ENCODE results near the gene UNC5B.
"Not testable (repeated sequence)": the region's sequence is repeated elsewhere in the genome, so short reads cannot be mapped to it uniquely, and the experiment has no call there.

UNC5B gene

DNA sequence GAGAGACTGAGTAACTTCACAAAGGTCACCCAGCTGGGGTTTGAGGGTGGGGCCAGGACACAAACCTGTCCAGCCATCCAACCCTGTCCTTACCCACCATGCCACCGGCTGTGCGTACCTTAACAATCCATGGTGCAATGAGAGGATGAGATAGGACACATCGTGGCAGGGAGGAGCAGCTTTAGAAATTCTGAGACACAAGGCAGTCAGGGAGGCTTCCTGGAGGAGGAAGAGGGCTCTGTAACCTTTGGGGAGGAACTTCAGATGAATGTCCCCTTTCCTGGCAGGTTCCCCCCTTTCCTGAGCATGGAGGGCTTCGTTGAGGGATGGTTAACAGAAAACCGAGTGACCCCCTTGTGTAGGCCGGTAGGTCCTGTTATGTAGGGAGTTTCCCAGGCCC is 71.0 kb downstream of the UNC5B start:
- no peak for DNase-seq (ENCODE audit: low spot score)

DNA sequence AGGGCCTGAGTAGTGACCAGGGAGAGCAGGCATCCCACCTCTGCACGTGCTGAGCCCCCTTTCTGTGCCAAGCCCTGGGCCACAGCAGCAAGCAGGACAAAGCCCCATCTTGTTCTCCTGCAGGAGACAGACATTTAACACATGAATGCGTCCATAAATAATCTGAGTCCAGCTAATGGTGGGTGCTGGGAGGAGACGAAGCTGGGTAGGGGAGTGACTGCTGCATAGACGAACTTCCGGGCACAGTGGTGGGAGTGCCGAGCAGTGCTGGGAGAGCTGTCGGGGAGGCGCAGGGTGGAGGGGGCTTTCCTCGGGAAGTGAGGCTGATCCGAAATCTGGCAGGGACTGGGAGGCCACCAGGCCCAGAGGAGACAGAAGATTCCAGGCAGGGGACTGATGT is 71.5 kb downstream of the UNC5B start:
- no peak for DNase-seq (ENCODE audit: low spot score)

DNA sequence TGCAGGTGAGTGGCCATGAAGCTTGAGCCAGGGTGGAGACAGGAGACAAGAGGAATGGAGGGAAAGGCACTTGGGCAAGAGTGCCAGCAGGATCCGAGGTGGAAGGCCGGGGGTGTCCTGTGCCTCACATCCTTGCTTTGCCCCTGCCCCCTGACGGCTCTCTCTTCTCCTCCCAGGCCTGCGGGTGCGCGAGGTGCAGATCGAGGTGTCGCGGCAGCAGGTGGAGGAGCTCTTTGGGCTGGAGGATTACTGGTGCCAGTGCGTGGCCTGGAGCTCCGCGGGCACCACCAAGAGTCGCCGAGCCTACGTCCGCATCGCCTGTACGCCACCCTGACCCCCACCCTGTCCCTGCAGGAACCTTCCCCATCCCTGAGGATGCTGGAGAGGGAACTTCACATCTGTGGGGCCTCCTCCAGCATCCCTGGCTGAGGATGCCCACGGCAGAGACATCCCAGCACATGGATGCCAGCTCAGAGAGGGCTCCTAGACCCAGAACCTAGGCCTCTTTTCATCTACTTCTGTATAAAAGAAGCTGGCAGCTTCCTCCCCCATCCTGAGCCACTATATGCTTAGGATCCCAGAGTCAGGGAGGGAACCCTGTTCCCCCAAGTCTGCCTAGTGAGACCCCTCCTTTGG is 72.3 kb downstream of the UNC5B start:
- no peak for DNase-seq (ENCODE audit: low spot score)

DNA sequence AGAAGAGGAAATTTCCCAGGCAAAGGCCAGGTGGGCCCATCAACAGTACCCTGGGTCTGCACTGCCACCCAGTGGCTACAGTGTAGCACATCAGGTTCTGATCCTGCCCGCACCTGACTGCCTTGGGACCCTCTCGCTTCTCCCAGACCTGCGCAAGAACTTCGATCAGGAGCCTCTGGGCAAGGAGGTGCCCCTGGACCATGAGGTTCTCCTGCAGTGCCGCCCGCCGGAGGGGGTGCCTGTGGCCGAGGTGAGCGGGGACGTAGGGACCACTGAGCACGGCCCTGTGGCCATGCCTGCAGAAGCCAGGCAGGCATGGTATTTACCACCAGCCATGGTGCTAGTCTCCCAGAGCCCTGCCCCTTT is 72.8 kb downstream of the UNC5B start:
- peak; percentile 81 for DNase-seq (ENCODE audit: low spot score)

DNA sequence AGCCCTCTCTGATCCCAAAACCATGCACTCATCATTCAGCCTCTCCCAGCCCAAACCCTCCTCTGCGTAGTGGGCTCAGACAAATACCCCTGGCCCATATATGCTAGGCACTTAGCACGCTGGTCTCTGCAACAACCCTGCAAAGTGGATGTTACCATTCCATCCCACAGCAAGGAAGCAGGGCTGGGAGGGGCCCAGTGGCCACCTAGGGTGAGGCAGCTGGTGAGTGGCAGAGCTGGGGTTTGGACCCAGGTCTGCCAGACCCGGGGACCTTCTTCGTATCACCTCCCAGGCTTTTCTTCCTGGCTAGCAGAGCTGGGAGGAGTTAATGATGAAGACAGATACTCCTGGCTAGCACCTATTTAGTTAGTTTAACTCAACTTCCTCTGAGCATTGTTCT is 73.6 kb downstream of the UNC5B start:
- no peak for DNase-seq (ENCODE audit: low spot score)

DNA sequence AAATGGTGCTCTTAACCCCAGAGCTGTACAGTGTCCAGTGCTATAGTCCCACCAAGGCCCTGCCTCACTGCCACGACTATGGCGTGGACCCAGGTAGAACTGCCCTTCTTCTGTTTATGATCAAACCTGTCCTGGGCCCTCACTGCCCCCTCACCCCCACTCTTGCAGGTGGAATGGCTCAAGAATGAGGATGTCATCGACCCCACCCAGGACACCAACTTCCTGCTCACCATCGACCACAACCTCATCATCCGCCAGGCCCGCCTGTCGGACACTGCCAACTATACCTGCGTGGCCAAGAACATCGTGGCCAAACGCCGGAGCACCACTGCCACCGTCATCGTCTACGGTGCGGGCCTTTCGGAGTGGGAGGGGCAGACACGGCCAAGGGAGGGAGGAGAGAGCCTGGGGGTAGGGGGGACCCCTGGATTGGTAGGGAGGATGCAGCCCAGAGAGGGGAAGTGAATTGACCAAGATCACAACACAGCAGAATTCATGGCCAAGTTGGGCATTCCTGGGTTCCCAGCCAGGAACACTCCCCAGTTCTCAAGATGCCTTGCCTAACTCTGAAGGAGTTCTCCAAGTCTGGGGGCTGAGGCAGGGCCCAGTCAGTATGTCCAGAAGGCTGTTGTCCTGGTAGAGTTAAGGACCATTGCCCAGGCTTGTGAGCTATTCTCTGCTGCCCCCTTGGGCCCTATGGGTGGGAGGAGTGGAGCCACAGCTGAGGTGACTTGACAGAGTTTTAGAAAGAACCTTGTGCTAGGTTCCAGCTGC is 74.3 kb downstream of the UNC5B start:
- DNase-seq (ENCODE audit: low spot score): no peak

DNA sequence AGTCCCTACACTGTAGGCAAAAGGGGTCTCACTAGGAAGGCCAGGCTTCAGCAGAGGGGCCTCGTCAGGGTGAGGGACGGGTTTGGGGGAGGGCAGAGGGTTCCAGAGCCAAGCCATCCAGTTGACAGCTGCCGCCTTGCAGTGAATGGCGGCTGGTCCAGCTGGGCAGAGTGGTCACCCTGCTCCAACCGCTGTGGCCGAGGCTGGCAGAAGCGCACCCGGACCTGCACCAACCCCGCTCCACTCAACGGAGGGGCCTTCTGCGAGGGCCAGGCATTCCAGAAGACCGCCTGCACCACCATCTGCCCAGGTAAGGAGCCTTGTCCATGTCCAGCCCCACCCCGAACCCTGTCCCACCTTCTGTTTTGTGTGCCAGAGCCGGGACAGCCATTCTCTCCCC is 75.1 kb downstream of the UNC5B start:
- DNase-seq (ENCODE audit: low spot score): no peak

DNA sequence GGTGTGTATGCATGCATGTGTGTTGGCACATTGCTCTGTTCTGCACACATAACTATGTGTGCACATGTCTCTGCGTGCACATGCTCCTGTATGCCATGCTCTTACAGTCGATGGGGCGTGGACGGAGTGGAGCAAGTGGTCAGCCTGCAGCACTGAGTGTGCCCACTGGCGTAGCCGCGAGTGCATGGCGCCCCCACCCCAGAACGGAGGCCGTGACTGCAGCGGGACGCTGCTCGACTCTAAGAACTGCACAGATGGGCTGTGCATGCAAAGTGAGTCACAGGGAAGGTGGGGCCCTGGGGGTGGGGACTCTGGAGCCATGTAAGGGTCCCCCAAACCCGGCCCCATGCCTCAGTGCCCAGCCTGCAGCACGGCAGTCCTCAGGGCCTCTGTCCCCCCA is 76.1 kb downstream of the UNC5B start:
- no peak for DNase-seq (ENCODE audit: low spot score)

DNA sequence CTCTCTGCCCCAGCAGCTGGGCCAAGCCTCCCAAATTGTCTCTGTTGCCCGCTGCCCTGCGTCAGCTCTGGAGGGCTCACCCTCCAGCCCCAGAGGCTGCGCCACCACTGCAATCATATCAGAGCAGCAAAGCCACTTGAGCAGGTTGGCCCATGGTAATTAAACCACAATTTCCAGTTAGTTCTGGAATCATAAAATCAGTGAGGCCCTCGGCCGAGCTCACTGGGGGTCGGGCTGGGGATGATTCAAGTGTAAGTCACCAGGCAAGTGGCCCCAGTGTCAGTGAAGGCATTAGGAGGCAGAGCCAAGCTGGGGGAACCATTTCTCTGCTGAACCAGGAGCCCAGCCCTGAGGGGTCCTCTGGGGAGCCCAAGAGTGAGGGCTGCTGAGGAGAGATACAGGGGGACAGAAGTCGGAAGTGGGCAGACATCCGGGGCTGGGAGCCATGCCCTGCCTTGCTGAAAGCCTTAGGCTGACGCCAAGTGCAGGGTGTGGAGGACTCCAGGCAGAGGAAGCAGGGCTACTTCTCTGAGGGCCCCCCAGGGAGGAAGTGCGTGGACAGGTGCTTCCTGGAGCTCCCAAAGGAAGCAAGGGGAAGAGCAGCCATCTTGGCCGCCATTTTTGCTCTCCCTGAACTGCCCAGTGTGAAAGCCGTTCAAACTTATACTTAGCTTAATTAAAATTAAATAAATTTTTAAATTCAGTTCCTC is 77.2 kb downstream of the UNC5B start:
- DNase-seq (ENCODE audit: low spot score): no peak

DNA sequence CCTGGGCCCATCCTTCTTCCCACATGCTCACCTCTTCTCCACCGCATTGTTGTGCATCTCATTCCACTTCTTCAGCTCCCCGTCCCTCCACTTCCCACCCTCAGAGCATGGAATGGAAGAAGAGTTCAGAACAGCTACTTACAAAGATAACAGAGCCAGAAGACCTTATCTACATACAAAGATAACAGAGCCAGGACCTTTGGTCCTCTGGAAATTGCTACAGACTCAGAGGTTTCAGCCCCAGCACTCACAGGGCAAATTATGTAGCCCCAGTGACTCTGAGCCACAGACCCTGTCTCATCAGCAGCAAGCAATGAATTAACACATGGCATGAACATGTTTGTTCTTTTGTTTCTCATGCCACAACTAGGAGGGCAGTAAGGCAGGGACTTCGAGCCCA is 78.0 kb downstream of the UNC5B start:
- no peak for DNase-seq (ENCODE audit: low spot score)

DNA sequence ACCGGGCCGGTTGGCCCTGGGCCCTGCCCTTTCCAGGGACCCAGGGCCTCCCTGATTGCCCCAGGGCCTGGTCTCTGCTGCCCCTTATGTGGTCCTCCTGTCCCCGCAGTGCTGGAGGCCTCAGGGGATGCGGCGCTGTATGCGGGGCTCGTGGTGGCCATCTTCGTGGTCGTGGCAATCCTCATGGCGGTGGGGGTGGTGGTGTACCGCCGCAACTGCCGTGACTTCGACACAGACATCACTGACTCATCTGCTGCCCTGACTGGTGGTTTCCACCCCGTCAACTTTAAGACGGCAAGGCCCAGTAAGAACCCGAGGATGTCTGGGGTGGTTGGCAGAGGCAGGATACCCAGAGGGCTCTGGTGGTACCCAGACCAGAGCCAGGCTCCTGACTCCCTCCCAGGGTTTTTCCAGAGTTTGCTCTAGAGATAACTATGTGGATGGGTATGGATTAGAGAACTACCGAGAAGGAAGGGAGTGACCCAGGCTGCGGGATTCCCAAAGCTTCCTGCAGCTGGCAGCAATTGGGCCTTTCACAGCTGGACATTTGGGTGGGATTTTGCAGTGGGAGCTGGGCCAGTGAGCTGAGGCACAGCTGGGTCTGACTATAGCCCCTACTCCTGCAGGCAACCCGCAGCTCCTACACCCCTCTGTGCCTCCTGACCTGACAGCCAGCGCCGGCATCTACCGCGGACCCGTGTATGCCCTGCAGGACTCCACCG is 78.6 kb downstream of the UNC5B start:
- DNase-seq (ENCODE audit: low spot score): no peak

DNA sequence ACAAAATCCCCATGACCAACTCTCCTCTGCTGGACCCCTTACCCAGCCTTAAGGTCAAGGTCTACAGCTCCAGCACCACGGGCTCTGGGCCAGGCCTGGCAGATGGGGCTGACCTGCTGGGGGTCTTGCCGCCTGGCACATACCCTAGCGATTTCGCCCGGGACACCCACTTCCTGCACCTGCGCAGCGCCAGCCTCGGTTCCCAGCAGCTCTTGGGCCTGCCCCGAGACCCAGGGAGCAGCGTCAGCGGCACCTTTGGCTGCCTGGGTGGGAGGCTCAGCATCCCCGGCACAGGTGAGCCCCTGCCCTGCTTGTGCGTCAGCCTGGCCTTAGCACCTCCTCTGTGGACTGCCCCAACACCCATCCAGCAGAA is 79.1 kb downstream of the UNC5B start:
- DNase-seq (ENCODE audit: low spot score): no peak

DNA sequence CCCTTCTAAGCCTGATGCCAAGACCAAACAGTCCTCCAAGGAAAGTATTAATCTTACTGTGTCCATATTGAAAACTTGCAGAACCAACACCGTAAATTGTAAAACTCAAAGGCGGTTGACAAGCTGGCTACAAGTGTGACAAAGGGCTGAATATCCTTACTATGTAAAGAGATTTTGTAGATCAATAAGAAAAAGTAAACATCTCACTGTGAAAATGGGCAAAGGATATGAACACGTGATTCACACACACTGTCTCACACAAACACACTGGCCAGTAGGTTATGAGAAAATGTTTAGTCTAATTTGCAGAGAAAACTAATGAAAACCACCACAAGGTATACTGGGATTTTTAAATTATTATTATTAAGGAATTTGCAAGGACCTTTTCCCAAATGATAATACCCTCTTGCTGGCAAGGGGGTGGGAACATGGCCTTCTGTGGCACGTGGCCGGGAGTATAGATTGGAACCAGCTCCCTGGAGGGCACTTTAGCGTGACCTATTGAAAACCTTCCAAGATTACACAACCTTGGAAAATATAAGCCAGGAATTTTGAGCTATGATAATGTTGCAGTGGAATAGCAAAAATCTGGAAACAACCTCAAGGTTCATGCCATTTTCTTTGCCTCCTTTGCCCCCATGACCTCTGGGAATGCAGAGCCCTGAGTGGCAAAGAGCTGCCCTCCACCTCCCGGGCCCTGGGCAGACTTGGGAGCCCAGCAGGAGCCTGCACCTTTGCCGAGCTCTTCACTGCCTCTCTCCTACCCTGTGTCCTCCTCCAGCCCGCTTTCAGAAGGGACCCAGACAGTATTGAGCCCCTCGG is 80.5 kb downstream of the UNC5B start:
- no peak for DNase-seq (ENCODE audit: low spot score)

DNA sequence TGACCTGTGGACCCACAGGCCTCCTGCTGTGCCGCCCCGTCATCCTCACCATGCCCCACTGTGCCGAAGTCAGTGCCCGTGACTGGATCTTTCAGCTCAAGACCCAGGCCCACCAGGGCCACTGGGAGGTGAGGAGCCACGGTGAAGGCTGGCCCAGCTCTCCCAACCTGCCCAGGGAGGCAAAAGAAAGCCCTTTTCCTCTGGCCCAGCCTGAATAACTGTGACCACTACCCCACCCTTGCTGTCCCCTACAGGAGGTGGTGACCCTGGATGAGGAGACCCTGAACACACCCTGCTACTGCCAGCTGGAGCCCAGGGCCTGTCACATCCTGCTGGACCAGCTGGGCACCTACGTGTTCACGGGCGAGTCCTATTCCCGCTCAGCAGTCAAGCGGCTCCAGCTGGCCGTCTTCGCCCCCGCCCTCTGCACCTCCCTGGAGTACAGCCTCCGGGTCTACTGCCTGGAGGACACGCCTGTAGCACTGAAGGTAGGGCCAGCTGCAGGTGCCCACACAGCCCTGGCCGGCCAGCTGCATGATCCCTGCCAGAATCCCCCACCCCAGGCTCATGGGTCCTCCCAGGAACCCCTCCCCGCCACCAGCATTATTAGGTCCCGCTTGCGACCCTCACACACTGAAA is 81.2 kb downstream of the UNC5B start:
- no peak for DNase-seq (ENCODE audit: low spot score)

DNA sequence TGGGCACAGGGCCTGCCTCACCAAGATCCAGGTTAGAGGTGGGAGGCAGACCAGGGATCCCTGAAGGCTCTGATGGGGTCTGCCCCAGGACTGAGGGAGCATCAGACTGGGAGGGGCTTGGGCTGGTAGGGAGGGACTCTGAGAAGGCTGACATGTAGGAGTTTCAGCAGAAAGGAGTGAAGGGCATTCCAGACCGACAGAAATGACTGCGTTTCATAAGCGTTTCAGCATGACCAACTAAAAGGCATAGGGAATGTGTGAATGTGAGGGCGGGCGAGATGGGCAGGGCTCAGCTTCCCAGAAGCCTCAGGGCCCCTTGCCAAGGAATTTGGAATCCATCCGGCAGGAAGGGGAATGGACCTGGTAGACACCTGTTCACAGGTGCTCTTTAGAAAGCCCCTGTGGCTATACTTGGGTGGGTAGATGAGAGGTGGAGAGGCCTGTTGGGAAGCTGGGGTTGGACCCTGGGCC is 81.8 kb downstream of the UNC5B start:
- DNase-seq (ENCODE audit: low spot score): peak; percentile 62

DNA sequence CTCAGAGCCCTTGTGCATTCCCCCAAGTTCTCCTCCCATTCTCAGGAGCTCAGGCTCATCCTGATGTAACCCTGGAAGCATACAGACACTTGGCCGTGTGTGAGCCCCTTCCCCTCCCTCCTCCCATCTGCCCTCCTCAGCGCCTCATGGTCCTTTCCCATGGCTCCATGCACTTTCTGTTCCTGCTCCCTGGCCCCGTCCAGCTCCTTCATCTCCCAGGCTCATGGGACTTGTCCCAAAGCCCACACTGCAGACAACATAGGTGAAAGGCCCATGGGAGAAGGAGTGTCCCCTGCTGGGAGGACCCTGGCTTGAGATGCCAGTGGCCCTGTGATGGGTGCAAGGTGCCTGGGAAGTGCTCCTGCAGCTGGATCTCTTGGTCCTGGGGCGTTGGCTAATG is 82.5 kb downstream of the UNC5B start:
- no peak for DNase-seq (ENCODE audit: low spot score)

DNA sequence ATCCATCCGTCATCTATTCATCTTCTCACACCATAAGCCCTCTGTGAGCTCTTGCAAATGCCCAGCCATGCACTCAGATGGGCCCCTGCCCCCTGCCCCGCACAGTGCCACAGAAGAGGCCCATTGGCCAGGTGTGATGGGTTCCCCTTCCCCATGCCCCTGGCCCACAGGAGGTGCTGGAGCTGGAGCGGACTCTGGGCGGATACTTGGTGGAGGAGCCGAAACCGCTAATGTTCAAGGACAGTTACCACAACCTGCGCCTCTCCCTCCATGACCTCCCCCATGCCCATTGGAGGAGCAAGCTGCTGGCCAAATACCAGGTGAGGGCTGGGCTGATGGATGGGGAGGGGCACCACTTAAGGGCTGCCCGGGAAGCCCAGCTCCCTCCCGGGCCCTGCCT is 83.3 kb downstream of the UNC5B start:
- no peak for DNase-seq (ENCODE audit: low spot score)

DNA sequence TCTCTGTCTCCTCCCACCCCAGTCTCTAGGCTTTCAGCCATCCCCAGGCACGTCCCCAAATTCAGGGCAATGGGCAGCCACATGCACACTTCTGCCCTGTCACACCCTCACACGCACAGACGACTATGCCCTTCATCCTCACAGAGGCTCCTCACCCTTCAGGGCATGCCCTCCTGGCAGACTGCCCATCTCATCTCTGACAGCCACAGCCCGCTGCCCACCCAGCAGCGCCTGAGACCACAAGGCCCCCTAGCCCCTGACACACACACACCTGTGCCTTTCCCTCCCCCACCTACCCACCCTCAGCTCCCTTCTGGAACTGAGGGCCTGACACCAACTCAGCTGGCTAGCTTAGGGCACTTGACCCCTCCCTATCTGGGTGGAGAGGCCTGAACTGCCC is 83.7 kb downstream of the UNC5B start:
- no peak for DNase-seq (ENCODE audit: low spot score)

DNA sequence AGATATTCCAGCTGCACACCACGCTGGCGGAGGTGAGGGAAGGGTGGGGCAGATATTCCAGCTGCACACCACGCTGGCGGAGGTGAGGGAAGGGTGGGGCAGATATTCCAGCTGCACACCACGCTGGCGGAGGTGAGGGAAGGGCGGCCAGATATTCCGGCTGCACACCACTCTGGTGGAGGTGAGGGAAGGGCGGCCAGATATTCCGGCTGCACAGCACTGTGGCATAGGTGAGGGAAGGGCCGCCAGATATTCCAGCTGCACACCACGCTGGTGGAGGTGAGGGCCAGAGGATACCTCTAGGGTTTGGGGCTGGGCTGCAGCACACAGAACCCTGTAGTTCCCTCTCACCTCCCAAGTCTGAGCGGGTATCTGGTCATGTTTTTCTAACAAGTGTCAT is 84.4 kb downstream of the UNC5B start:
- DNase-seq (ENCODE audit: low spot score): not testable (repeated sequence)

DNA sequence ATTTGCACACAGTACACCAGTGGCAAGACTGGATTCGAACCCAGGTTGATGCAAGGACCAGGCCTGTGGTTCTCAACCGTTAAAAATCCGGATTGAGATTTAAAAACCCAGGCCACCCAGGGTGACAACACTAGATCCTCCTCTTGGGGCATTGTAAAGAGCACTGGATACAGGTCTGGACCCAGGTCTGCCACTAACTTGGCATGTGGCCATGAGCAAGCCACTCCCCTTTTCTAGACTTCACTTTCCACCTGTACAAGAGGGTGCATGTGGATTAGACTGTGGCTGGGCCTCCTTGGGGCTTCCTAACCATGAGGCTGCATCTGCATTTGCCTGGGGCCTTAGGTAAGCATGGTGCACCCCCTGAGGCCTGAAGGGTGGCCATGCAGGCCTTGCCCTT is 85.0 kb downstream of the UNC5B start:
- no peak for DNase-seq (ENCODE audit: low spot score)

DNA sequence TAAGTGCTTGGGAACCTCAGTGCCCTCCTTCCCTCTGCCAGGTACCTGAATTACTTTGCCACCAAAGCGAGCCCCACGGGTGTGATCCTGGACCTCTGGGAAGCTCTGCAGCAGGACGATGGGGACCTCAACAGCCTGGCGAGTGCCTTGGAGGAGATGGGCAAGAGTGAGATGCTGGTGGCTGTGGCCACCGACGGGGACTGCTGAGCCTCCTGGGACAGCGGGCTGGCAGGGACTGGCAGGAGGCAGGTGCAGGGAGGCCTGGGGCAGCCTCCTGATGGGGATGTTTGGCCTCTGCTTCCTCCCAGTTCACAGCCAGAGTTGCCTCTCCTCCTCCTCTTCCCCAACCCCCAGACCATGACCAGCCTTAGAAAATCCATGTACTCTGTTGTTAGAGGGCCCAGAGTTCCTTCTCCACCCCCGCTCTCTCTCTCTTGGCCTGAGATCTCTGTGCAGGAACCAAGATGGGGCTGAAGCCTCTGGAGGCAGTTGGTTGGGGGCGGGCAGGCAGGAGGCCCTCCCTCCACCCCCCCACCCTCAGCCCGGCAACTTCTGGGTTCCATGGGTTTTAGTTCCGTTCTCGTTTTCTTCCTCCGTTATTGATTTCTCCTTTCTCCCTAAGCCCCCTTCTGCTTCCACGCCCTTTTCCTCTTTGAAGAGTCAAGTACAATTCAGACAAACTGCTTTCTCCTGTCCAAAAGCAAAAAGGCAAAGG is 86.9 kb downstream of the UNC5B start:
- DNase-seq (ENCODE audit: low spot score): no peak
